HEK293 (cell line): ENCODE measurements around the gene CPNE2.

Experiments
- PRDM6 ChIP-seq: fragments of 450-650 bp; formaldehyde crosslinking; IDR thresholded peaks from 2 replicates; pipeline ENCODE4 v1.5.1; 2017; ENCODE audit warnings: missing biosample characterization, missing genetic modification characterization
- SP2 ChIP-seq: fragments of 450-650 bp; formaldehyde crosslinking; IDR thresholded peaks from 2 replicates; pipeline ENCODE4 v1.5.1; 2016; ENCODE audit warnings: missing biosample characterization, missing genetic modification characterization
- ZBTB11 ChIP-seq: fragments of 450-650 bp; formaldehyde crosslinking; conservative IDR thresholded peaks from 2 replicates; pipeline ENCODE4 v1.5.1; 2016; ENCODE audit warnings: low read depth, missing biosample characterization, missing genetic modification characterization
- ZBTB21 ChIP-seq: fragments of 450-650 bp; formaldehyde crosslinking; IDR thresholded peaks from 2 replicates; pipeline ENCODE4 v1.5.1; 2017; ENCODE audit warnings: missing biosample characterization, missing genetic modification characterization
- ZBTB48 ChIP-seq: fragments of 450-650 bp; formaldehyde crosslinking; IDR thresholded peaks from 2 replicates; pipeline ENCODE4 v1.5.1; 2016; ENCODE audit warnings: missing biosample characterization, missing genetic modification characterization
- ZBTB8A ChIP-seq: fragments of 450-650 bp; formaldehyde crosslinking; IDR thresholded peaks from 2 replicates; pipeline ENCODE4 v1.5.1; 2016; ENCODE audit warnings: missing biosample characterization, missing genetic modification characterization
- ZEB2 ChIP-seq: fragments of 450-650 bp; formaldehyde crosslinking; IDR thresholded peaks from 2 replicates; pipeline ENCODE4 v1.5.1; 2016; ENCODE audit warnings: missing biosample characterization, missing genetic modification characterization
- ZNF133 ChIP-seq: fragments of 450-650 bp; formaldehyde crosslinking; IDR thresholded peaks from 2 replicates; pipeline ENCODE4 v1.5.1; 2016; ENCODE audit warnings: missing biosample characterization, missing genetic modification characterization
- ZNF155 ChIP-seq: fragments of 450-650 bp; formaldehyde crosslinking; IDR thresholded peaks from 2 replicates; pipeline ENCODE4 v1.5.1; 2016; ENCODE audit warnings: missing biosample characterization, missing genetic modification characterization
- ZNF221 ChIP-seq: fragments of 450-650 bp; formaldehyde crosslinking; IDR thresholded peaks from 2 replicates; pipeline ENCODE4 v1.5.1; 2017; ENCODE audit warnings: missing biosample characterization, missing genetic modification characterization, borderline replicate concordance
- ZNF24 ChIP-seq: fragments of 450-650 bp; formaldehyde crosslinking; IDR thresholded peaks from 2 replicates; pipeline ENCODE4 v1.5.1; 2016; ENCODE audit warnings: missing biosample characterization, missing genetic modification characterization
- ZNF274 ChIP-seq, 2 experiments: fragments of 200-500 bp in 1 of 2; fragments of 450-650 bp in 1 of 2; sonication (Bioruptor generic) in 1 of 2; formaldehyde crosslinking in 1 of 2; IDR thresholded peaks; 2 replicates each; pipeline versions ENCODE4 v1.5.1 to v1.6.1; 2014 to 2016; ENCODE audit warnings: borderline replicate concordance in 1 of 2, inconsistent platforms in 1 of 2, low read length in 1 of 2, missing biosample characterization in 1 of 2, missing genetic modification characterization in 1 of 2
- ZNF292 ChIP-seq: fragments of 450-650 bp; formaldehyde crosslinking; IDR thresholded peaks from 2 replicates; pipeline ENCODE4 v1.5.1; 2016; ENCODE audit warnings: low read depth, missing biosample characterization, missing genetic modification characterization, borderline replicate concordance
- ZNF350 ChIP-seq: fragments of 450-650 bp; formaldehyde crosslinking; IDR thresholded peaks from 2 replicates; pipeline ENCODE4 v1.5.0; 2017; ENCODE audit warnings: missing biosample characterization, mild to moderate bottlenecking, missing genetic modification characterization
- ZNF394 ChIP-seq: fragments of 450-650 bp; formaldehyde crosslinking; IDR thresholded peaks from 2 replicates; pipeline ENCODE4 v1.5.1; 2016; ENCODE audit warnings: missing biosample characterization, missing genetic modification characterization, mild to moderate bottlenecking, moderate library complexity, borderline replicate concordance
- ZNF416 ChIP-seq: fragments of 450-650 bp; formaldehyde crosslinking; IDR thresholded peaks from 2 replicates; pipeline ENCODE4 v1.5.1; 2016; ENCODE audit warnings: missing biosample characterization, missing genetic modification characterization
- ZNF514 ChIP-seq: fragments of 450-650 bp; formaldehyde crosslinking; IDR thresholded peaks from 2 replicates; pipeline ENCODE4 v1.5.1; 2016; ENCODE audit warnings: missing biosample characterization, missing genetic modification characterization
- ZNF600 ChIP-seq: fragments of 450-650 bp; formaldehyde crosslinking; IDR thresholded peaks from 2 replicates; pipeline ENCODE4 v1.5.1; 2016; ENCODE audit warnings: missing biosample characterization, missing genetic modification characterization
- ZNF621 ChIP-seq: fragments of 450-650 bp; formaldehyde crosslinking; IDR thresholded peaks from 2 replicates; pipeline ENCODE4 v1.5.1; 2017; ENCODE audit warnings: missing biosample characterization, missing genetic modification characterization
- ZNF624 ChIP-seq: fragments of 450-650 bp; formaldehyde crosslinking; IDR thresholded peaks from 2 replicates; pipeline ENCODE4 v1.5.1; 2017; ENCODE audit warnings: missing biosample characterization, missing genetic modification characterization
- TF ChIP-seq, protein P1 (sequence below): fragments of 450-650 bp; formaldehyde crosslinking; IDR thresholded peaks from 2 replicates; pipeline ENCODE4 v1.5.1; 2016; ENCODE audit warnings: missing biosample characterization, missing genetic modification characterization
- TF ChIP-seq, protein P2 (sequence below): fragments of 450-650 bp; formaldehyde crosslinking; IDR thresholded peaks from 2 replicates; pipeline ENCODE4 v1.5.1; 2016; ENCODE audit warnings: missing biosample characterization, missing genetic modification characterization, borderline replicate concordance
- TF ChIP-seq, protein P3 (sequence below): fragments of 450-650 bp; formaldehyde crosslinking; IDR thresholded peaks from 2 replicates; pipeline ENCODE4 v1.5.1; 2016; ENCODE audit warnings: missing biosample characterization, missing genetic modification characterization
- TF ChIP-seq, protein P4 (sequence below): fragments of 450-650 bp; formaldehyde crosslinking; IDR thresholded peaks from 2 replicates; pipeline ENCODE4 v1.5.1; 2016; ENCODE audit warnings: missing biosample characterization, missing genetic modification characterization

CPNE2 gene

GRCh38 chr16:57049678-57050077, 42.7 kb upstream of the CPNE2 start (continued):
- TF ChIP-seq PRDM6 (tag by site-specific recombination) (no peak), ZBTB8A (tag by site-specific recombination) (no peak), SP2 (tag by site-specific recombination) (no peak), ZNF133 (no peak), ZNF416 (no peak), ZNF155 (tag by site-specific recombination) (no peak), ZNF621 (tag by site-specific recombination) (no peak), ZBTB21 (tag by site-specific recombination) (no peak), ZNF221 (tag by site-specific recombination) (no peak), ZBTB11 (0 out of 2 replicates have a peak, but pooled peaks have one; percentile 39), ZNF514 (tag by site-specific recombination) (no peak), ZNF394 (peak; percentile 38; the same call in 1 of the 2 replicates), ZNF624 (tag by site-specific recombination) (no peak), ZNF292 (tag by site-specific recombination) (no peak), ZBTB48 (tag by site-specific recombination) (no peak), ZNF274 (IDR thresholded peaks at IDR 0.05; ENCODE audit: low read length) (no peak), ZNF274 (tag by site-specific recombination; IDR thresholded peaks at IDR 0.05; ENCODE audit: borderline replicate concordance) (no peak), ZNF24 (tag by site-specific recombination) (no peak), ZNF600 (no peak), ZEB2 (tag by site-specific recombination) (no peak), ZNF350 (tag by site-specific recombination) (no peak)
- TF ChIP-seq, protein P1, sequence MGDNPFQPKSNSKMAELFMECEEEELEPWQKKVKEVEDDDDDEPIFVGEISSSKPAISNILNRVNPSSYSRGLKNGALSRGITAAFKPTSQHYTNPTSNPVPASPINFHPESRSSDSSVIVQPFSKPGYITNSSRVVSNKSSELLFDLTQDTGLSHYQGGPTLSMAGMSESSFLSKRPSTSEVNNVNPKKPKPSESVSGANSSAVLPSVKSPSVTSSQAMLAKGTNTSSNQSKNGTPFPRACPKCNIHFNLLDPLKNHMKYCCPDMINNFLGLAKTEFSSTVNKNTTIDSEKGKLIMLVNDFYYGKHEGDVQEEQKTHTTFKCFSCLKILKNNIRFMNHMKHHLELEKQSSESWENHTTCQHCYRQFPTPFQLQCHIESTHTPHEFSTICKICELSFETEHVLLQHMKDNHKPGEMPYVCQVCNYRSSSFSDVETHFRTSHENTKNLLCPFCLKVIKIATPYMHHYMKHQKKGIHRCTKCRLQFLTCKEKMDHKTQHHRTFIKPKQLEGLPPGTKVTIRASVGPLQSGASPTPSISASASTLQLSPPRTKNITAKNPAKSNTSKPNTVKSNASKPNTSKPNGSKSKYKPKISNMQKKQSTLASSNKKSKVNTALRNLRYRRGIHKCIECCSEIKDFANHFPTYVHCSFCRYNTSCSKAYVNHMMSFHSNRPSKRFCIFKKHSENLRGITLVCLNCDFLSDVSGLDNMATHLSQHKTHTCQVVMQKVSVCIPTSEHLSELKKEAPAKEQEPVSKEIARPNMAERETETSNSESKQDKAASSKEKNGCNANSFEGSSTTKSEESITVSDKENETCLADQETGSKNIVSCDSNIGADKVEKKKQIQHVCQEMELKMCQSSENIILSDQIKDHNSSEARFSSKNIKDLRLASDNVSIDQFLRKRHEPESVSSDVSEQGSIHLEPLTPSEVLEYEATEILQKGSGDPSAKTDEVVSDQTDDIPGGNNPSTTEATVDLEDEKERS: no peak
- TF ChIP-seq, protein P2, sequence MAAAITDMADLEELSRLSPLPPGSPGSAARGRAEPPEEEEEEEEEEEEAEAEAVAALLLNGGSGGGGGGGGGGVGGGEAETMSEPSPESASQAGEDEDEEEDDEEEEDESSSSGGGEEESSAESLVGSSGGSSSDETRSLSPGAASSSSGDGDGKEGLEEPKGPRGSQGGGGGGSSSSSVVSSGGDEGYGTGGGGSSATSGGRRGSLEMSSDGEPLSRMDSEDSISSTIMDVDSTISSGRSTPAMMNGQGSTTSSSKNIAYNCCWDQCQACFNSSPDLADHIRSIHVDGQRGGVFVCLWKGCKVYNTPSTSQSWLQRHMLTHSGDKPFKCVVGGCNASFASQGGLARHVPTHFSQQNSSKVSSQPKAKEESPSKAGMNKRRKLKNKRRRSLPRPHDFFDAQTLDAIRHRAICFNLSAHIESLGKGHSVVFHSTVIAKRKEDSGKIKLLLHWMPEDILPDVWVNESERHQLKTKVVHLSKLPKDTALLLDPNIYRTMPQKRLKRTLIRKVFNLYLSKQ (tag by site-specific recombination): no peak
- TF ChIP-seq, protein P3, sequence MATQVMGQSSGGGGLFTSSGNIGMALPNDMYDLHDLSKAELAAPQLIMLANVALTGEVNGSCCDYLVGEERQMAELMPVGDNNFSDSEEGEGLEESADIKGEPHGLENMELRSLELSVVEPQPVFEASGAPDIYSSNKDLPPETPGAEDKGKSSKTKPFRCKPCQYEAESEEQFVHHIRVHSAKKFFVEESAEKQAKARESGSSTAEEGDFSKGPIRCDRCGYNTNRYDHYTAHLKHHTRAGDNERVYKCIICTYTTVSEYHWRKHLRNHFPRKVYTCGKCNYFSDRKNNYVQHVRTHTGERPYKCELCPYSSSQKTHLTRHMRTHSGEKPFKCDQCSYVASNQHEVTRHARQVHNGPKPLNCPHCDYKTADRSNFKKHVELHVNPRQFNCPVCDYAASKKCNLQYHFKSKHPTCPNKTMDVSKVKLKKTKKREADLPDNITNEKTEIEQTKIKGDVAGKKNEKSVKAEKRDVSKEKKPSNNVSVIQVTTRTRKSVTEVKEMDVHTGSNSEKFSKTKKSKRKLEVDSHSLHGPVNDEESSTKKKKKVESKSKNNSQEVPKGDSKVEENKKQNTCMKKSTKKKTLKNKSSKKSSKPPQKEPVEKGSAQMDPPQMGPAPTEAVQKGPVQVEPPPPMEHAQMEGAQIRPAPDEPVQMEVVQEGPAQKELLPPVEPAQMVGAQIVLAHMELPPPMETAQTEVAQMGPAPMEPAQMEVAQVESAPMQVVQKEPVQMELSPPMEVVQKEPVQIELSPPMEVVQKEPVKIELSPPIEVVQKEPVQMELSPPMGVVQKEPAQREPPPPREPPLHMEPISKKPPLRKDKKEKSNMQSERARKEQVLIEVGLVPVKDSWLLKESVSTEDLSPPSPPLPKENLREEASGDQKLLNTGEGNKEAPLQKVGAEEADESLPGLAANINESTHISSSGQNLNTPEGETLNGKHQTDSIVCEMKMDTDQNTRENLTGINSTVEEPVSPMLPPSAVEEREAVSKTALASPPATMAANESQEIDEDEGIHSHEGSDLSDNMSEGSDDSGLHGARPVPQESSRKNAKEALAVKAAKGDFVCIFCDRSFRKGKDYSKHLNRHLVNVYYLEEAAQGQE (tag by site-specific recombination): no peak
- TF ChIP-seq, protein P4, sequence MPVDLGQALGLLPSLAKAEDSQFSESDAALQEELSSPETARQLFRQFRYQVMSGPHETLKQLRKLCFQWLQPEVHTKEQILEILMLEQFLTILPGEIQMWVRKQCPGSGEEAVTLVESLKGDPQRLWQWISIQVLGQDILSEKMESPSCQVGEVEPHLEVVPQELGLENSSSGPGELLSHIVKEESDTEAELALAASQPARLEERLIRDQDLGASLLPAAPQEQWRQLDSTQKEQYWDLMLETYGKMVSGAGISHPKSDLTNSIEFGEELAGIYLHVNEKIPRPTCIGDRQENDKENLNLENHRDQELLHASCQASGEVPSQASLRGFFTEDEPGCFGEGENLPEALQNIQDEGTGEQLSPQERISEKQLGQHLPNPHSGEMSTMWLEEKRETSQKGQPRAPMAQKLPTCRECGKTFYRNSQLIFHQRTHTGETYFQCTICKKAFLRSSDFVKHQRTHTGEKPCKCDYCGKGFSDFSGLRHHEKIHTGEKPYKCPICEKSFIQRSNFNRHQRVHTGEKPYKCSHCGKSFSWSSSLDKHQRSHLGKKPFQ (tag by site-specific recombination): no peak
- TF ChIP-seq, all 188 proteins: peak for 7
